Measurements from ENCODE around the gene HECTD4. TPM values are rescaled to one million over a fixed set of nuclear protein-coding genes. Genes with fewer than 3 reads are reported as not detected.
A peak's percentile ranks its signal among the peaks of the same experiment; 100 is the strongest.
"Not testable (repeated sequence)": the region's sequence is repeated elsewhere in the genome, so short reads cannot be mapped to it uniquely, and the experiment has no call there.

The HECTD4 gene
- total RNA-seq, 2 donors from 2014 or later: 50.6 to 73.4 TPM

DNA sequence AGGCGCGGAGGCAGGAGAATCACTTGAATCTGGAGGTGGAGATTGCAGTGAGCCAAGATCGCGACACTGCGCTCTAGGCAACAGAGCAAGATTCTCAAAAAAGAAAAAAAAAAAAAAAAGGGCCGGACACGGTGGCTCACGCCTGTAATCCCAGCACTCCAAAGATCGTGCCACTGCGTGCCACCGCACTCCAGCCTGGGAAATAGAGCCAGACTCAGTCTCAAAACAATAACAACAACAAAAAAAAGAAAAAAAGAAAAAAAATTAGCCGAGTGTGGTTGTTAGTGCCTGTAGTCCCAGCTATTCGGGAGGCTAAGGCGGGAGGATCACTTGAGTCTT lies 27.6 kb upstream of the HECTD4 start:
- Histone ChIP-seq H3K4me1 (replicated peaks) (no peaks in the 10 kb centered on the region), H3K27ac (no peak overlapping the region)

DNA sequence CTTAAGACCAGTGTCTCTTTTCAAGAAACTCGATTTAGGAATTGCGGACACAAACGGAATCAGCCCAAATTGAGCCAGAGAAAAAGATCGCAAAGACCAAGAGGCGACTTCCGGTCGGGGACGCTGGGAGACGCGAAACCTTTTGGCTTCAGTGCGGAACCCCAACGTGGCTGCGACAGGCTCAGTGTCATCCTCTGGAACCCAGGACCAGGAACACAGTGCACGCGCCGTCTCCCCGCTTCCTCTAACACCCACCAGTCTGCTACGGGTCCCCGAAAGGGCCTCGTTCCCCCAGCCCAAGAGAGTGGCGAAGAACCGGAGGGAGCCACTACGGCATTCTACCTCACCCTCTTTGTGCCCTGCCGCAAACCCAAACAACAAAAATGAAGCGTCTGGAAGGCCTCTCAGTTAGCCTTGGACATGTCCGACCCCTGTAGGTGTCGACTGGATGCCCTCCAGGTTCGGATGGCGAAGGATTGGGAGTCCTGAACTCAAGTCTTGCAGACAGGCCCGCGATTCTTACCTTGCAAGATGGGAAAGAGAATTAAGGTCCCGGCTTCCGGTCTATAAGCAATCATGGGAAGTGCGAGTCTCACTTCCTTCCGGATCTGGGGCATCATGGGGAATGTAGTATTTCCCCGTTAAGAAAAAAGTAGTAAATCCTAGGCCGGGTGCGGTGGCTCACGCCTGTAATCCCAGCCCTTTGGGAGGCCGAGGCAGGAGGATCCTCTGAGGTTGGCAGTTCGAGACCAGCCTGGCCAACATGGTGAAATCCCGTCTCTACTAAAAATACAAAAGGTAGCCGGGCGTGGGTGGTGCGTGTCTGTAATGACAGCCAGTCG lies 27.1 kb upstream of the HECTD4 start, which contains the start of gene RPL6:
TSS of gene RPL6 (minus strand) at position 542 of the 842 bp plus-strand sequence. CDS start 949 bp downstream, outside the sequence.
- intact Hi-C loops (cut with DNase I): no loop called here
- peak; percentile 87 for DNase-seq (ENCODE audit: low spot score)
- Histone ChIP-seq H3K9me3 (no peaks in the 10 kb centered on the region), H3K4me3 (peak within 1 kb of the TSS; percentile 53 to 60), H3K27me3 (replicated peaks; ENCODE audit: insufficient read depth) (no peaks in the 10 kb centered on the region), H3K36me3 (peaks cover 4 to 15% of the 10 kb centered on the region in 2 donors), H3K4me1 (replicated peaks) (no peaks in the 10 kb centered on the region), H3K27ac (peak within 1 kb of the TSS; percentile 81 to 86)
- TF ChIP-seq POLR2AphosphoS5 (IDR thresholded peaks at IDR 0.05): peak; percentile 95
- TF ChIP-seq, protein P1, sequence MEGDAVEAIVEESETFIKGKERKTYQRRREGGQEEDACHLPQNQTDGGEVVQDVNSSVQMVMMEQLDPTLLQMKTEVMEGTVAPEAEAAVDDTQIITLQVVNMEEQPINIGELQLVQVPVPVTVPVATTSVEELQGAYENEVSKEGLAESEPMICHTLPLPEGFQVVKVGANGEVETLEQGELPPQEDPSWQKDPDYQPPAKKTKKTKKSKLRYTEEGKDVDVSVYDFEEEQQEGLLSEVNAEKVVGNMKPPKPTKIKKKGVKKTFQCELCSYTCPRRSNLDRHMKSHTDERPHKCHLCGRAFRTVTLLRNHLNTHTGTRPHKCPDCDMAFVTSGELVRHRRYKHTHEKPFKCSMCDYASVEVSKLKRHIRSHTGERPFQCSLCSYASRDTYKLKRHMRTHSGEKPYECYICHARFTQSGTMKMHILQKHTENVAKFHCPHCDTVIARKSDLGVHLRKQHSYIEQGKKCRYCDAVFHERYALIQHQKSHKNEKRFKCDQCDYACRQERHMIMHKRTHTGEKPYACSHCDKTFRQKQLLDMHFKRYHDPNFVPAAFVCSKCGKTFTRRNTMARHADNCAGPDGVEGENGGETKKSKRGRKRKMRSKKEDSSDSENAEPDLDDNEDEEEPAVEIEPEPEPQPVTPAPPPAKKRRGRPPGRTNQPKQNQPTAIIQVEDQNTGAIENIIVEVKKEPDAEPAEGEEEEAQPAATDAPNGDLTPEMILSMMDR (IDR thresholded peaks at IDR 0.05): no peak
- peak; percentile 61 for TF ChIP-seq POLR2A (IDR thresholded peaks at IDR 0.05)
- WGBS: 10% methylated on average over 46 of the region's 46 CpGs

More for the DNA sequence above, 27.6 kb upstream of the HECTD4 start:
- 95% methylated on average over 14 of the region's 14 CpGs for WGBS
- Histone ChIP-seq H3K9me3 (no peaks in the 10 kb centered on the region), H3K4me3 (peak overlapping the region in 1 of 2 donors; percentile 53), H3K36me3 (peaks cover 4 to 15% of the 10 kb centered on the region in 2 donors), H3K27me3 (replicated peaks; ENCODE audit: insufficient read depth) (no peaks in the 10 kb centered on the region)
- intact Hi-C loops (cut with DNase I): no loop called here
- TF ChIP-seq, protein P1 (IDR thresholded peaks at IDR 0.05): no peak
- TF ChIP-seq POLR2A (IDR thresholded peaks at IDR 0.05) (no peak), POLR2AphosphoS5 (IDR thresholded peaks at IDR 0.05) (no peak)
- DNase-seq (ENCODE audit: low spot score): no peak

DNA sequence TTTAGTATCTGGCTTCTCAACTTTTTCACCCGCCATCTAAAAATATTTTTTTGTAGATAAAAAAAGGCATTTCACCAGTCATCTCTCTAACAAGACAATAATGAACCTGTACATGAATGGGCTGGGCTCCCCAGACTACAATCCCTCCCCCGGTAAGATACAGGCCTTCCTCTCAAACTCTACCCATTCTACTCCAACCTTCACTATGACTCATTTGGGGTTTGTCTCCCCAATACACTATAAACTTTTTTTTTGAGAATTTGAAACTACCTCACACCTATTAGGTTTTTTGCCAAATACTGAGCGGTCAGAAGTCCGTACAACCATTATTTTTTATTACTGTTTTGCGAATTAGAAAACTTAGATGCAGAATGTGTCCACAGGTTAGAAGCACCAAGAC lies 26.4 kb upstream of the HECTD4 start:
- intact Hi-C loops (cut with DNase I): no loop called here
- no peaks in the 10 kb centered on the region for H3K9me3 ChIP-seq
- no peaks in the 10 kb centered on the region for H3K27me3 ChIP-seq (replicated peaks; ENCODE audit: insufficient read depth)
- H3K4me1 ChIP-seq (replicated peaks): no peaks in the 10 kb centered on the region
- peak overlapping the region; percentile 53 to 60 for H3K4me3 ChIP-seq
- 19% methylated on average over 5 of the region's 5 CpGs for WGBS
- peak overlapping the region; percentile 81 to 86 for H3K27ac ChIP-seq
- no peak for TF ChIP-seq POLR2AphosphoS5 (IDR thresholded peaks at IDR 0.05)
- TF ChIP-seq, protein P1 (IDR thresholded peaks at IDR 0.05): no peak
- peaks cover 4 to 15% of the 10 kb centered on the region in 2 donors for H3K36me3 ChIP-seq
- no peak for DNase-seq (ENCODE audit: low spot score)

DNA sequence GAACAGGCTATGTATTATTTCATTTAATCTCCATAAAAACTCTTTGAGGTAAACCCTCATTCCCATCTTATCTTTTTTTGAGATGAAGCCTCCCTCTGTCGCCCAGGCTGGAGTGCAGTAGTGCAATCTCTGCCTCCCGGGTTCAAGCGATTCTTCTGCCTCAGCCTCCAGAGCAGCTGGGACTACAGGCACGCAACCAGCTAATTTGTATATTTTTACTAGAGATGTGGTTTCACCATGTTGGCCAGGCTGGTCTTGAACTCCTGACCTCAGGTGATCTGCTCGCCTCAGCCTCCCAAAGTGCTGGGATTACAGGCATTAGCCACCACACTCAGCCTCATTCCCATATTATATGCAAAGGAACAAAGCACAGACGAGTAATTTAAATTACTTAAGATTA lies 25.5 kb upstream of the HECTD4 start:
- H3K27ac ChIP-seq; H3K27me3 ChIP-seq (replicated peaks; ENCODE audit: insufficient read depth); H3K9me3 ChIP-seq; H3K4me1 ChIP-seq (replicated peaks); DNase-seq (ENCODE audit: low spot score); H3K4me3 ChIP-seq; intact Hi-C loops (cut with DNase I): not testable (repeated sequence)
- H3K36me3 ChIP-seq: peaks cover 4 to 15% of the 10 kb centered on the region in 2 donors
- 81% methylated on average over 6 of the region's 6 CpGs for WGBS

DNA sequence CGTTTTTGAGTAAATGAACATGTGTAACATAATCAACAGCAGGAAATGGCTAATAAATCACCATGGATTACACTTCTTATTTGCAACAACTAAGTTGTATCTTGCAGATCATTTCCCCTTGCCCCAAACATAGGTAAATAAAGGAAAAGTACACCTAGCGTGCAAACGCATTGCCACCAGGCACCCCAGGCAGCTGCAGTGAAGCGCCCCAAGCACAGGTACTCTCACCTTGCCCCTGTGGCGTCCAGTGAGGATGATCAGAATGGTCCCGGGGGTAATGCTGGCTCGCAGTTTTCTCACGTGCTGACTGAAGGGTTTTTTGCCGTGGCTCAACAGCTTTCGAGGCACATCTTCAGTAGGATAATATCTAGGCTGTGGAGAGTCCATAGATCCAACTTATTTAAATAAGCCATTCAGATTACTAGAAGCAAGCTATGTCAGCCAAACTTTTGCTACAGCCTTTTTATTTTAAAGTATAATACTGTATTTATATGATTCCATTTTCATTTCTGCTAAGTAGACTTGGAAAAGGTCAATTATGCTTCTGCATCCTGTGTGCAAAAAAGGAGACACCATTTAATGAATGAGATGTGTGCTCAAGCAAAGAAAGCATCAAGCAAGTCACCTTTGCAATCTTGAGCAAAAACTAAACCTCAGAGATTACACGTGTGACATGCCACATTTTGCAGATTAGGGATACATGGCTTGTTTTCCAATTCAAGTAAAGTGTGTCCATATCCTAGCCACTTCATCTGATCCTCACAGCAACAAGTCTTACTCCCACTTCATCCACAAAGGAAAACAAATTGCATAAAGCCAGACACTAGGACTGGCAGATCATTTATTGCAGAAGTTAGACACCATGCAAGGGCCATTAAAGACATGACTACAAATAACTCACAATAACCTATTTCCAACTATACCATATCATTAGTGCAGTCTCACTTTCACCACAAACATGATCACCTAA lies 24.6 kb upstream of the HECTD4 start:
- Histone ChIP-seq H3K4me3 (no peak overlapping the region), H3K27ac (no peak overlapping the region), H3K9me3 (no peaks in the 10 kb centered on the region), H3K27me3 (replicated peaks; ENCODE audit: insufficient read depth) (no peaks in the 10 kb centered on the region), H3K4me1 (replicated peaks) (no peaks in the 10 kb centered on the region), H3K36me3 (peaks cover 4 to 15% of the 10 kb centered on the region in 2 donors)
- intact Hi-C loops (cut with DNase I): no loop called here
- TF ChIP-seq, protein P1 (IDR thresholded peaks at IDR 0.05): no peak
- no peak for TF ChIP-seq POLR2A (IDR thresholded peaks at IDR 0.05)
- no peak for TF ChIP-seq POLR2AphosphoS5 (IDR thresholded peaks at IDR 0.05)
- WGBS: 81% methylated on average over 11 of the region's 11 CpGs
- DNase-seq (ENCODE audit: low spot score): no peak
